Erythroblast (primary cell): ENCODE measurements around the gene SACS.

Experiments used
- GATA1 ChIP-seq: IDR thresholded peaks from 2 replicates; pipeline ENCODE4 v1.6.1; 2011; ENCODE audit warnings: low read depth, mild to moderate bottlenecking, control low read depth, low read length, moderate library complexity
- POLR2A ChIP-seq: IDR thresholded peaks from 2 replicates; pipeline ENCODE4 v1.6.1; 2011; ENCODE audit warnings: mild to moderate bottlenecking, low read length

GRCh38 chr13:23470790-23471614 lies 37.5 kb upstream of the SACS start:
- TF ChIP-seq POLR2A: no peak
- no peak for TF ChIP-seq GATA1
